HG02885 (cell line): ENCODE data around the gene TMEM59L.

Experiments
- ATAC-seq: cut with Tn5 transposase; IDR thresholded peaks from one replicate; pipeline ENCODE4 v1.9.1; 2021; ENCODE audit warnings: mild to moderate bottlenecking; ENCODE audit not compliant: unreplicated experiment, poor library complexity

TMEM59L gene

DNA sequence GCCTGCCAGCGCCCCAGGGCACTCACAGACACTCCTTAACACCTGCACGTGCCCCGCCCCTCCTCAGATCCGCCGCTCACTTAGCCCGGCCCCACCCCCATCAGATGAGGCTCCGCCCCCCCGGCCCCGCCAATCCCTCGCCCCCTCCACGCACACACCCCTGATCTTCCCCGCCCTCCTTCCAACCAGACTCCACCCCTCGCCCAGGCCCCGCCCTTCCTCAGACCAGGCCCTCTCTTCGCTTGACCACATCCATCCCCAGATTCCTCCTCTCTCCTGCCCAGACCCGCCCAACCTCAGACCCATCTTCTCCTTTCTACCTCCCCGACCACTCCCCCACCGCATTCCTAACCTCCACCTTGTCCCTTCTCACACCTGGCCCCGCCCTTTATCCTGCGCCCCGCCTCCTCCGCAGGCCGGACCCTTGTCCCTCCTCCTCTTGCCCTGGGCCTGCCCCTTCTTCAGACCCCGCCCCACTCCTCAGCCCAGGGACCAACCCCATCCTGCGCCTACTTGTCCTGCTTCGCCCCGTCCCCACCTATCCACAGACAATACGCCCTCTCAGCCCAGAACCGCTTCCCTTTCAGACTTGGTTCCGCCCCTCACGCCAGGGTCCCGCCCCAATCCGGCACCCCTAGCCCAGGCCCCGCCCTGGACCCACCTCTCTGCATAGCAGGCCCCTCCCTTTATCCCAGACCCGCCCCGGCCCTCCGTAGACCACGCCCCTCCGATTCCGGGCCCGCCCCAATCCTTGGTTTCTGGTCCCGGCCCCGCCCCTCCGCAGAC lies 23.7 kb downstream of the TMEM59L start:
- peak; percentile 88 for ATAC-seq

DNA sequence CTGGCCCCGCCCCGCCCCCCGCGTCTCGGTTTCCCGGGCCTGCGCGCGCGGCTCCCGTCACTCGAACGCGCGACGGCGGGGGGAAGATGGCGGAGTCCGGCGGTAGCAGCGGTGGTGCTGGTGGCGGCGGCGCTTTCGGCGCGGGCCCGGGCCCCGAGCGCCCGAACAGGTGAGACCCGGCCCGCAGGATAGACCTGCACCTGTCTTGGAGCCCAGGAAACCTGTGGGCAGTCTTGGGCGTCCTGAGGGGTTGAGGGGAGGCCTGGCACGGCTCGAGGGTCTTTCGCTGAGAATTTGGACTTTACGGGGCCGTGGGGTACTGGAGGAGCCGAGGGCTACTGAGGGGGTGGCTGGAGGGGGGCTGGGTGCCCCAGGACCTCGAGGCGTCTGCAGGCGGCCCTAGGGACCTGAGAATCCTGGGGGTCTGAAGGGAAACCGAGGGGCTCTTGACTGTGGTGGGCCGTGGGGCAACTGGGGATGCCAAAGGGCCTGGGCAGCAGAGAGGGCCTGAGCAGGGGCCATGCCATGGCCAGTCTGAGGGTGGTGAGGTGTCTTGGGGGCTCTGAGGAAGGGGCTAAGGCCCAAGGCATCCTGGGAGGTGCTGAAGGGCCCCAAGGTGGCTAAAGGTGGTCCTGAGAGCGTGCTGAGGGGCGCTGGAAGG lies 24.4 kb downstream of the TMEM59L start, which contains the start of gene KLHL26:
TSS of gene KLHL26 (plus strand) at position 60 of the 661 bp plus-strand sequence. CDS start at position 87, 27 bp downstream.
- no peak for ATAC-seq

DNA sequence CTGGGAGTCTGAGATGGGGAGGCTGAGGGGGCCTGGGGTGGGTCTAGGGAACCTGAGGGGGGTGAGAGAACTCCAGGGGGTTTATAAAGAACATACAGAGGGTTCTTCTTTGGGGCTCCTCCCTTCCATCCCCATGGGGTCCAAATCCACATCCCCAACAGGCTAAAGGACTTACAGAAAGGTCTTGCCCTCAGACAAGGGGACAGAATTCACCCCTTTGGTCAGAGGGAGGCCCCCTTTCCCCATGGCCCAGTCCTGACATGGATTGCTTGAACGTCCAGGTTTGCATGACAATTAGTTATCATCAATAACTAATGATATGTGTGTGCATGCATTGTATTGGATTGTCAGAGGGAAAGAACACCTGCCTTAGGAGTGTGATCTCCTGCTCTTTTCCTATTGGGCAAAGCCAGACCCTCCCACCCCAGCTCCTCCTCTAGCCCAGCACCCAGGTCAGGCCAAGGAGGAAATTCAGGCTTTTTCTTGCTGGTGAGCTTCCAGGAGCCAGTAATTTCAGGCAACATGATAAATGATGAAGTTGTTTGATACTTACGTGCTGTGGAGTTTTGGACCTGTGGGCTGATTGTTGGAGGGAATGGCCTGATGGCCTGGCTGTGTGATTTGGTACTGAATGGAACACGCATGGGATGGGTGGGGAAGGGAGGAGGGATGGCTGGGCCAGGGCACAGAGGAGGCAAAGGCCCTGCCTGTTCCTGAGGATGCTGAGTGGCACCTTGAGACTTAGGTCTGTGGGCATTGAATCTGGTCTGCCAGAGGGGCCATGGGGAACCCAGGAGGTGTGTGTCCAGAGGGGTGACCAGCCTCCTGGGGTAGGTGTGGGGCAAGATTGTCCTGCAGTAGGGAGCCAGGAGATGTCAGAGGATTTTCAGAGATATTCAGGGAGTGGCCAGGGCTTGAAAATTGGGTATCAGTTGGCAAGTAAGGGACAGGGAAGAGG lies 25.3 kb downstream of the TMEM59L start:
- ATAC-seq, result no peak

DNA sequence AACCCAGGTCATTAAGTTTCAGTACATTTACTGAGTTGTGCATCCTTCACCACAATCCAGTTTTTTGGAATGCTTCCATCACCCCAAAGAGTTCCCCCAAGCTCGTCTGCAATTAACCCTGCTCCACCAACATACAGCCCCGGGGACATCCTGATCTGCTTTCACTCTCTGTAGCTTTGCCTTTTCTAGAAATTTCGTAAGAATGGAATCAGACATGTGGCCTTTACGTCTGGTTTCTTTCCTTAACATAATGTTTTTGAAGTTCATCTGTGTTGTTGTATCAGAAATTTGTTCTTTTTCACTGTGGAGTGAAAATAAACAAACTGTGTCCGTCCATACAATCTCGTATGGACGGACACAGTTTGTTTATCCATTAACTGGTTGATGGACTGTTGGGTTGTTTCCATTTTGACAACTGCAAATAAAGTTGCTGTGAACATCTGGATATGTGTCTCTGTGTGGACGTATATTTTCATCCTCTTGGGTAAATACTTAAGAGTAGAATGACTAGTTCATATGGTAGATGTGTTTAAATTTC lies 27.1 kb downstream of the TMEM59L start:
- ATAC-seq, result no peak

DNA sequence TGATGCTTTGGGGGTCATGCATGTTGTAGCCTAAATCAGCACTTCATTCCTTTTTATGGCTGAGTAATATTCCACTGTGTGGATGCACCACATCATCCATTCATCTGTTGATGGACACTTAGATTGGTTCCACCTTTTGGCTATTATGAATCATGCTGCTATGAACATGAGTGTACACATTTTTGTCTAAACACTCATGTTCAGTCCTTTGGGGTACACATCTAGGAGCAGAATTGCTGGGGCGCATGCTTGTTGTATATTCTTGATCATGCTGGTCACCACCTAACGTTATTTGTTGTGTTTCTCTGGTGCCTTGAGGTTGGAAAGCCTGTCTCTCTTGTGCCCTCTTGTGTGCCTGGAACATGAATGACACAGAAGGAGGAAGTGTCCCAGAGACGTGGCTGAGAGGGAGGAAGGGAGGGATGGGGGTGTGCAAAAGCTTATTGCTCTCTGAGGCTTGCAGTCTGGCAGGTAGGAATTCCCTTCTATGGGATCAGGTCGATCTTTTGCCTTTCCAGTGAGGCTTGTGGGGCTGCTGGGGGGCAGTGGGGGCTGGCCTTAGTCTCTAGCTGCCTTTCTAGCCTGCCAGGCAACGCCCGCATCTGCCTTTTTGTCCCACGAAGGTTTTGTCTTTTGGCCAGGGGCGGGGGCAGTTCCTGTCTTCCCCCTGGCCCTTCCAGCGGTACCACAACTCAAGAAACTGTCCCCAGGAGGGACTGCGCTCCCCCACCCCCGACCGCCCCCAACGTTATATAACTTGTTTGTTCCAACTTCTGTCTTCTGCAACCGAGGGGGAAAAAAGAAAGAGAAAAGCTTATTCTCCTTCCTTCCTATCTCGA lies 31.7 kb downstream of the TMEM59L start:
- ATAC-seq, result no peak

DNA sequence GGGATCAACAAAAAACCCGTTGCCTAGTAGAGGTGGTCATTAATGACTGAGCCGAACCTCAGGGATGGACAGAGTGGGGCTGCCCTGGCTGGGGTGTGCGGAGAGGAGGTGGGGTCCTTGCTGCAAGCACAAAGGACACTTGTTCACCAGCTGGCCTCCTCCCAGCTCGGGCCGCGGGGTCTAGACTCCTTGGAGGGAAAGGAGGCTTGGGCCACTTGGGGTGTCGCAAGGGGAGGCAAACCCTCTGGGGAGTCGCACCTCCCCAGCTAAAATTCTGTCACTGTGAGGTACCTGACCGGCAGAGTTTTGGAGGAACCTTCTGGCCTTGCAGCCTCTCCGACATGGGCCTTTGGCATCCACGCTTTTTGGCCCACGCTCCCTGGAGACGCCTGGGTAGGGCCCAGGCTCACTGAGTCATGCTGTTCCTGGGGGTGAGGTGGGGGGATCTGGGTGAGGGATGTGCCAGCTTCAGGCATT lies 32.4 kb downstream of the TMEM59L start:
- no peak for ATAC-seq

DNA sequence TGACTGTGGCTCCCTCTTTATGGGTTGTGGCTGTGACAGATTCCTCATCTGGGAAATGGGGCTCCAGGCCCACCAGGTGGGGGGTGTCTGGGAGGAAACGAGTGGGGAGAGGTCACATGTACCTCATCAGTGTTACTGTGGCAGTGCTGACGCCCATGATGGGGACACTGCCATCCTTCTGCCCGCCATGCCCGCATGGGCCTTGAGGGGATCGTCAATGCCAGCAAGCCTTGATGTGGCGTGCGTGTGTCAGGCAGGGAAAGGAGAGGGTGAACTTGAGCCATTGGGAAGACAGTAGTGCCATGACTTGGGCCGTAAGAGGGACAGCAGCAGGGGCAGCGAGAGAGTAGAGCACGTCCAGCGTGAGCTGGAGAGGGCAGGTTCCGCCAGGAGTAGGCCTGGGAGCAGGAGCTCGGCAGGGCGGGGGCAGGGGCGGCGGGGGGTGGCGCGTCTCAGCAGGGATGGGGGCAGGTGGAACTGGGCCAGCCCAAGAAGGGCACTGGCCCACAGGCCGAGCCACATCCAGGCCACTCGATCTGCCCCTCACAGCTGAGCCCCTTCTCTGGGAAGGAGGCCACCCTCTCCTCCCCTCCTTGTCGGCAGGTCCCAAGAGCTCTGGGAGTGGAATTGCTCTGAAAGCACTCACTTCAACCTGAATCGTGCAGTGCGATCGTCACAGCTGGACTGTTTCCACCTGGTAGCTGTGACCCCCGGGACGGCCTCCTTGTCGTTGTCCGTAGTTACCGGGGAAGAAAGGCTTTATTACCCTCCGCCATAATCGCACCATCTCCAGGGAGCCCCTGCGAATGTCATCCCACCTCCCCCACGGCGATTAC lies 34.1 kb downstream of the TMEM59L start:
- ATAC-seq, result no peak

DNA sequence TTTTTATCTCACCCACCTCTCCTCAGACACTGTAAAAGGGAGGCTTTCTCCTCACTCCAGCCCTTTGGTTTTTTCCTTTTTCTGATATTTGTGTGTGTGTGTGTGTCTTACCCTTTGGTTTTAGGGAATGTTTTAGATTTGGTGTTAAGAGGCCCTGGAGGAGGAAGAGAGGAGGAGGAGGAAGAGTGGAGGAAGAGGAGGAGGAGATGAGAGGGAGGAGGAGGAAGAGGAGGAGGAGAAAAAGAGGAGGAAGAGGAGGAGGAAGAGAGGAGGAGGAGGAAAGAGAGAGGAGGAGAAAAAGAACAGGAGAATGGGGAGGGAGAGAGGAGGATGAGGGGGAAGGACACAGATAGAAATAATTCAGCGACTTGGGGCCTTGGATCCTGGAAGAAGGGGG lies 34.7 kb downstream of the TMEM59L start:
- no peak for ATAC-seq

DNA sequence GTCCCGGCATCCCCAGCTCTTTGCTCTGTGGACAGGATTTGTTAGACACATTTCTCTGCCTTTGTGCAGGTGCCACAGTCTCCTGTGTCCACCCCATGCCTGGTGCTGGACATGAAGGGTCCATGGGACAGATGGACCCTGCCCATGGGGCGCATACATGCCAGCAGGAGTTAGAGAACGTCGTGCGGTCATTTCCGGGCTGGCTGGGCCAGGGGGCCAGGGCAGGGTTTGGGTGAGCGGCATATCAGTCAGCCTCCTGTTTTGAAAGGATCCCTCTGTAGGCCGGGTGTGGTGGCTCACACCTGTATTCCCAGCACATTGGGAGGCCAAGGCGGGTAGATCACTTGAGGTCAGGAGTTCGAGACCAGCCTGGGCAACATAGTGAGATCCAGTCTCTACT lies 35.1 kb downstream of the TMEM59L start:
- ATAC-seq, result no peak

DNA sequence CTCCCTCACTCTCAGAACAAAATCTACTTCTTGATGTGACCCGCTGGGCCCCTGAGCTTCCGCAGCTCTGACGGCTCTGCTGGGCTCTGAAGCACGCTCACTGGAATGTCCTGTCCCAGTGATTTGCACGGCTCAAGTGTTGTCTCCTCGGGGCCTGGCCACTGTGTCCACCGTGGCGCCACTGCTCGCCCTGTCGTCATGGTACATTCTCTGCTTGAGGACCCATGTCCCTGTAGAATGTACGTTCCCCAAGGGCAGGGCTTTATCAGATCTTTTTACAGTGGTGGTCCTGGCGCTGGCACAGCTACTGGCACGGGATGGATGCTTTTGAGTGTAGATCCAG lies 36.3 kb downstream of the TMEM59L start:
- no peak for ATAC-seq

DNA sequence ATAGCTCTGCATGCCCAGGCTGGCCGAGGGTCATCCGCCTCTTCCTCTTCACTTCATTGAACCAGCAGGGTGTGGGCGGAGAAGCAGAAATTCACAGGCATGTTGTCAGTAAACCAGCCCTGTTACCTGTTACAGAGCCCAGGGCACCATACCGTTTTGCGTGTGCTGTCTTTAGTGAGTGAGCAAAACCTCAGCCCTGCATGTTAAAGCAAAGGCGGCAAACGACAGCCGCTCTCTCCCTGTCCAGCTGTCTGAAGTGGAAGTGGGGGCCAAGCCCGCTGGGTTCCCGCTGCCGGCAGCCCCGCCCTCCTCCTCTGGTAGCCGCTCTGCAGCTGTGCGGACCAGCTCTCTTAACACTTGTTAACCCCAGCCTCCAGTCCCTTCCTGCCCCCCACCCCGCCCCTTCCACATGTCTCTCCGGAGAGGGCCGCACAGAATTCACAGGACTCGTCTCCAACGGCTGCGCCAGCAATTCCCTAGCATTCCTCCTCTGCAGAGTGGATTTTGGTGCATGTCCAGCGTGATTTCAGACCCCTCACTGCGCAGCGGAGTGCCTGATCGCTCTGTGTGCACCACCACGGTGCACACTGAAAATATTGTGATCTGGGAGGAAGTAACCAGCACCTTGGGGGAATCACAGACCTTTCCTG lies 36.8 kb downstream of the TMEM59L start:
- no peak for ATAC-seq

DNA sequence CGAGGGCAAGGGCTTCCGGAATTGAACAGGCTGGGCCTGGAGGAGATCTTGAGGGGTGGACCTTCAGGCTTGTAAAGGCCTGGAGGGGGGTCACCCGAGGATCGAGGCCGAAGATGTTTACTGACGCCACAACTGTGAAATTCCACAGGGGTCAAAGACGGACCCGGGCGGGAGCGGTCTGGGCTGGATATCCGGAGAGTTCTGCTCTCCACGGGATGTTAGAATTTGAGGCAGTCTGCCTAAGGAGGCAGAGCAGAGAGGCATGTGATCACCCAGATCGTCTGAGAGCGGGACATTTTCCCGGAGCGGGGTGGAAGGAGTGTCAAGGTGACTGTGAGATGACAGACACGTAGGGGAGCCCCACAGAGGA lies 37.3 kb downstream of the TMEM59L start:
- no peak for ATAC-seq

DNA sequence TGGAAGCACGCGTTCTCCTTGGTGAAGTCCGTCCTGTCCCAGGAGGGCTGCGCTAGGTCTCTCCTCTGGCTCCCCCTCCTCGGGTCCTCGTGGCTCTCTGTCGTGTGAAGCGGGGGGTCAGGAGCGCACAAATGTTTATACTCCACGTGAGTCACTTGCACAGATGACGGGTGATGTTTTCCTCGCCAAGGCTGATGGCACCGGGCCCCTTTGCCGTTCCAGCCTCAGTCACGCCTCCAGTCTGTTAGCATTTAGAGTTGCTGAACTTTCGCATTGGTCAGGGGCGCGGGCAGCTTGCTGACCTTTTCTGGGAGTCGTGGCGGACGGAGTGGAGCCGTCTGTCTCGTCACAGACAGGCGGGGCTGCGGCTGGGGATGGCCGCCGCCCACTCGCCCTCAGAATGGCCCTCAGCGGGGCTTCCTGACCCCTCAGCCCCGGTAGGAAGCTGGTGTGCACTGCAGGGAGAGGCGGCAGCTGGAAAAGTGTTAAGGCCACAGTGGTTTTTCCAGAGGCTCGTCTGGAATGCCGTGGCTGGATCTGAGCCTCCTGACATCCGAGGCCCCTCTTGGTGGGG lies 37.9 kb downstream of the TMEM59L start:
- ATAC-seq, result no peak

DNA sequence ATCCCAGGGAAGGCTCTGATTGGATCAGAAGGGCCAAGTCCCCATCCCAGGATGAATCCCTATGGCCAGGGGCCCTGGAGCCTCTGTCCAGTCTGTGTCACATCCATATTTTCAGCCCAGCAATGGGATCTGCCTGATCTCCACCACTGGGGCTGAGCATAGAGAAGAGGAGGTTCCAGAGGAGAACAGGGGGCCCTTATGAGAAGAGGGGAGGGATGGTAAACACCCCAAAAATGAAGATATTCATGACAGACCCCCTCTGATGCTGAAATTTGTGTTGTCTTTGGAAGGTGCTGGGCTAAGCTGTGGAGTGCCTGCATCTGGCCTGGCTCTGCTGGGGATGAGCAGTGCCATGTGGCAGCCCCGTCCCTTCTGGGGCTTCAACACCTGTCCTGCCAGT lies 38.6 kb downstream of the TMEM59L start:
- no peak for ATAC-seq

DNA sequence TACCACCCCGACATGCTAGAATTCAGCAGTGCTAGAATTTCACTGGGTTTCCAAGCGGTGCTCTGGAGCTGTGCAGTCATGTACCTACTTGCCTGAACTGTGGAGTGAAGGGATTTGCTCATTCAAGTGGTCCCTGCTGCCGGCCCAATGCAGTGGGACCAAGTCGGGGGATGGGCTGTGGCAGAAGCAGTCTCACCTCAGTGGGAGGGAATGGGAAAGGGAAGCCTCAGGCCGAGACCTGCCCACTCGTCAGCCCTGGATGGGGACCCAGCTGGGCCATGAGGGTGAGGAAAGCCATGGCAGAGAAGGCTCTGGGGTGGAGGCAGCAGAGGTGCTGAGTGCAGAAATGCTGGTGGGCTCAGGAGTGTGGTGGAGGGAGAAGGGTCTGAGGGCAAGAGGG lies 39.1 kb downstream of the TMEM59L start:
- no peak for ATAC-seq

DNA sequence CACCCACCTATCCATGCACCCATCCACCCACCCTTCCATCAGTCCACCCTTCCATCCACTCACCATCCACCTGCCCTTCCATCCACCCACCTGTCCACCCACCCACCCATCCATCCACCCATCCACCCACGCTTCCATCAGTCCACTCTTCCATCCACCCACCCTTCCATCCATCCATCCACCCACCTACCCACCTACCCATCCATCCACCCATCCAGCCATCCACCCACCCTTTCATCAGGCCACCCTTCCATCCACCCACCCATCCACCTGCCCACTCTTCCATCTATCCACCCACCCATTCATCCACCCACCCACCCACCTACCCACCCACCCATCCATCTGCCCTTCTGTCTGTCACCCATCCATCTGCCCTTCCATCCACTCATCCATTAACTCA lies 41.2 kb downstream of the TMEM59L start:
- ATAC-seq, result no peak

DNA sequence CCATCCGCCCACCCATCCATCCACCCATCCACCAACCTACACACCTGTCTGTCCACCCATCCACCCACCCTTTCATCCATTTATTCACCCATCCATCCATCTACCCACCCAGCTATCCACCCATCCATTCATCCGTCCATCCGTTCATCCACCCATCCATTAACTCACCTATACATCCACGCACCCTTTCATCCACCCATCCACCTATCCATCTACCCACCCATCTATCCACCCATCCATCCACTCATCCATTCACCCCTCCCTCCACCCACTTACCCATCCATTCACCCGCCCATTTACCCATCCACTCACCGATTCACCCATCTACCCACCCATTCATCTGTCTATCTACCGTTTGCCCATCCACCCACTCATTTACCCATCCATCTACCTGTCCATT lies 41.8 kb downstream of the TMEM59L start:
- no peak for ATAC-seq
